Thyroid gland (tissue), 4 donors: ENCODE results near the gene CBLB.

Experiments
- POLR2A ChIP-seq, 2 donors: fragments of 450-650 bp; IDR thresholded peaks; one replicate each; pipeline ENCODE4 v1.6.1; 2017; ENCODE audit warnings: antibody characterized with exemption in 2 of 2, mild to moderate bottlenecking in 2 of 2, moderate library complexity in 1 of 2
- TF ChIP-seq, protein P1 (sequence below), 6 experiments: fragments of 200-600 bp in 3 of 6; fragments of 450-650 bp in 3 of 6; sonication (generic) in 3 of 6; IDR thresholded peaks; one replicate each; pipeline ENCODE4 v1.5.1; 2016 to 2019; ENCODE audit warnings: antibody characterized with exemption in 6 of 6, mild to moderate bottlenecking in 2 of 6, inconsistent platforms in 1 of 6, moderate library complexity in 1 of 6

DNA sequence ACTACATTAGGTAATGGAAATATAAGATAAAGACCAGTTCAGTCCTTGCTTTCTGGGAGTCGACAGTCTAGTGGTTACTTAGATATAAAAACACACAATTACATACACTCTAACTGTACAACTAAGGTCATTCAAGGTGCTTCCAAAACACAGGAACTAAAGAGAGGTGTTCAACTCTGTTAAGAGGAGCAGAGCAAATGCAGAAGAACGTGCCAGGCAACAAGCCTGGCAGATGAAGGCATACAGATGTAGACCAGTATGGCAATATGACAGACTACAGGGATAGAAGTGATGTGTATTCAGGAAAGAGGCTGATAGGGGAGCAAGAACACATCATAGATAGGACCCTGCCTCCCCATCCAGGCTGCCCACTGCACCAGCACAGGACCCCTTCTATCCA lies 78.3 kb downstream of the CBLB start:
- TF ChIP-seq, protein P1, sequence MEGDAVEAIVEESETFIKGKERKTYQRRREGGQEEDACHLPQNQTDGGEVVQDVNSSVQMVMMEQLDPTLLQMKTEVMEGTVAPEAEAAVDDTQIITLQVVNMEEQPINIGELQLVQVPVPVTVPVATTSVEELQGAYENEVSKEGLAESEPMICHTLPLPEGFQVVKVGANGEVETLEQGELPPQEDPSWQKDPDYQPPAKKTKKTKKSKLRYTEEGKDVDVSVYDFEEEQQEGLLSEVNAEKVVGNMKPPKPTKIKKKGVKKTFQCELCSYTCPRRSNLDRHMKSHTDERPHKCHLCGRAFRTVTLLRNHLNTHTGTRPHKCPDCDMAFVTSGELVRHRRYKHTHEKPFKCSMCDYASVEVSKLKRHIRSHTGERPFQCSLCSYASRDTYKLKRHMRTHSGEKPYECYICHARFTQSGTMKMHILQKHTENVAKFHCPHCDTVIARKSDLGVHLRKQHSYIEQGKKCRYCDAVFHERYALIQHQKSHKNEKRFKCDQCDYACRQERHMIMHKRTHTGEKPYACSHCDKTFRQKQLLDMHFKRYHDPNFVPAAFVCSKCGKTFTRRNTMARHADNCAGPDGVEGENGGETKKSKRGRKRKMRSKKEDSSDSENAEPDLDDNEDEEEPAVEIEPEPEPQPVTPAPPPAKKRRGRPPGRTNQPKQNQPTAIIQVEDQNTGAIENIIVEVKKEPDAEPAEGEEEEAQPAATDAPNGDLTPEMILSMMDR (IDR thresholded peaks at IDR 0.05), result no peak
- TF ChIP-seq POLR2A (IDR thresholded peaks at IDR 0.05), result no peak
